DMS53 (cell line): Measurements from ENCODE around the gene PODNL1.
A peak's percentile ranks its signal among the peaks of the same experiment; 100 is the strongest.
"Not testable (repeated sequence)": the region's sequence is repeated elsewhere in the genome, so short reads cannot be mapped to it uniquely, and the experiment has no call there.

Source experiments
- DNase-seq: peaks from one replicate; lab custom pipeline; 2025; lab: John Stamatoyannopoulos, UW

PODNL1 gene

GRCh38 chr19:13973479-13973878 lies 35.3 kb upstream of the PODNL1 start:
- DNase-seq: not testable (repeated sequence)

- DNase-seq: no peak
Observed at GRCh38 chr19:13972368-13973155, 34.3 kb upstream of the PODNL1 start.

- not testable (repeated sequence) for DNase-seq
Observed at GRCh38 chr19:13971868-13972267, 33.7 kb upstream of the PODNL1 start.

GRCh38 chr19:13969897-13970296 lies 31.7 kb upstream of the PODNL1 start:
- no peak for DNase-seq

GRCh38 chr19:13968999-13969398 lies 30.8 kb upstream of the PODNL1 start:
- DNase-seq: no peak

- no peak for DNase-seq
Observed at GRCh38 chr19:13968383-13968935, 30.2 kb upstream of the PODNL1 start.

GRCh38 chr19:13967206-13967605 lies 29.0 kb upstream of the PODNL1 start:
- DNase-seq: not testable (repeated sequence)

- DNase-seq: no peak
Observed at GRCh38 chr19:13966684-13967128, 28.5 kb upstream of the PODNL1 start.

GRCh38 chr19:13965926-13966683 lies 27.9 kb upstream of the PODNL1 start:
- DNase-seq: peak; percentile 13

GRCh38 chr19:13965377-13965896 lies 27.2 kb upstream of the PODNL1 start:
- DNase-seq: no peak

- no peak for DNase-seq
Observed at GRCh38 chr19:13964776-13965175, 26.6 kb upstream of the PODNL1 start.

- no peak for DNase-seq
Observed at GRCh38 chr19:13963603-13964105, 25.4 kb upstream of the PODNL1 start.

GRCh38 chr19:13962699-13963602 lies 24.7 kb upstream of the PODNL1 start:
- DNase-seq: no peak

- no peak for DNase-seq
Observed at GRCh38 chr19:13961826-13962698, 23.8 kb upstream of the PODNL1 start.

GRCh38 chr19:13960863-13961784 lies 22.9 kb upstream of the PODNL1 start:
- DNase-seq: no peak

GRCh38 chr19:13959962-13960862 lies 22.0 kb upstream of the PODNL1 start:
- DNase-seq: peak; percentile 21

GRCh38 chr19:13959141-13959961 lies 21.1 kb upstream of the PODNL1 start:
- no peak for DNase-seq
